ENCODE data around the gene WDFY4.

WDFY4 gene

GRCh38 chr10:49000437-49001398 lies 316.0 kb downstream of the WDFY4 start:
- FAIRE-seq: no peak

GRCh38 chr10:49001402-49001801 lies 316.7 kb downstream of the WDFY4 start:
- no peak for FAIRE-seq

GRCh38 chr10:49001870-49002672 lies 317.4 kb downstream of the WDFY4 start:
- FAIRE-seq: no peak

- FAIRE-seq: no peak
Observed at GRCh38 chr10:49005270-49005669, 320.6 kb downstream of the WDFY4 start.

GRCh38 chr10:49007129-49007528 lies 322.5 kb downstream of the WDFY4 start:
- no peak for FAIRE-seq

- no peak for FAIRE-seq
Observed at GRCh38 chr10:49008091-49008490, 323.4 kb downstream of the WDFY4 start.

GRCh38 chr10:49008505-49009198 lies 324.0 kb downstream of the WDFY4 start:
- no peak for FAIRE-seq

- FAIRE-seq: no peak
Observed at GRCh38 chr10:49009199-49009979, 324.7 kb downstream of the WDFY4 start.

- FAIRE-seq: no peak
Observed at GRCh38 chr10:49010295-49010694, 325.6 kb downstream of the WDFY4 start.

- FAIRE-seq: no peak
Observed at GRCh38 chr10:49010865-49011264, 326.2 kb downstream of the WDFY4 start.

GRCh38 chr10:49011756-49012155 lies 327.1 kb downstream of the WDFY4 start:
- FAIRE-seq: no peak

GRCh38 chr10:49012603-49013002 lies 327.9 kb downstream of the WDFY4 start:
- FAIRE-seq: no peak

- FAIRE-seq: no peak
Observed at GRCh38 chr10:49015700-49016099, 331.0 kb downstream of the WDFY4 start.

- FAIRE-seq: no peak
Observed at GRCh38 chr10:49021685-49022084, 337.0 kb downstream of the WDFY4 start.

- FAIRE-seq: no peak
Observed at GRCh38 chr10:49023071-49023470, 338.4 kb downstream of the WDFY4 start.

GRCh38 chr10:49023752-49024151 lies 339.1 kb downstream of the WDFY4 start:
- FAIRE-seq: no peak

- FAIRE-seq: no peak
Observed at GRCh38 chr10:49024484-49024883, 339.8 kb downstream of the WDFY4 start.

GRCh38 chr10:49025347-49025983 lies 340.8 kb downstream of the WDFY4 start:
- no peak for FAIRE-seq

- no peak for FAIRE-seq
Observed at GRCh38 chr10:49028639-49029038, 344.0 kb downstream of the WDFY4 start.

- no peak for FAIRE-seq
Observed at GRCh38 chr10:49029666-49030065, 345.0 kb downstream of the WDFY4 start.
